ENCODE measurements around the gene SLC25A10. TPM values are rescaled to one million over a fixed set of nuclear protein-coding genes. Genes with fewer than 3 reads are reported as not detected.

SLC25A10 gene
- total and polyA plus RNA-seq, 2 of the 4 experiments (the other 2 are of a cell fraction): 14.9 to 19.0 TPM

- no peak overlapping the region for H3K23ac ChIP-seq (ENCODE audit: low read depth, low read length)
- no peak for TF ChIP-seq ELK1 (IDR thresholded peaks at IDR 0.05; ENCODE audit: borderline replicate concordance, low read depth, low read length)
- TF ChIP-seq RCOR1 (IDR thresholded peaks at IDR 0.05; ENCODE audit: insufficient replicate concordance, low read length): no peak
- TF ChIP-seq MAZ (IDR thresholded peaks at IDR 0.05; ENCODE audit: borderline replicate concordance, low read depth, low read length): no peak
- TF ChIP-seq MXI1 (IDR thresholded peaks at IDR 0.05; ENCODE audit: borderline replicate concordance, low read depth, low read length): no peak
- no peak for TF ChIP-seq POLR2A (IDR thresholded peaks at IDR 0.05; ENCODE audit: low read depth, low read length)
- no peak for TF ChIP-seq USF2 (IDR thresholded peaks at IDR 0.05; ENCODE audit: low read depth, low read length)
- TF ChIP-seq MAFK (IDR thresholded peaks at IDR 0.05; ENCODE audit: low read depth, low read length): no peak
- TF ChIP-seq BHLHE40 (IDR thresholded peaks at IDR 0.05; ENCODE audit: low read depth, low read length): no peak
- no peak for TF ChIP-seq CHD1 (IDR thresholded peaks at IDR 0.05; ENCODE audit: low read depth, low read length)
- H3K27ac ChIP-seq (ENCODE audit: insufficient read depth, low read length): no peak overlapping the region
- H3K4me1 ChIP-seq (ENCODE audit: control insufficient read depth, insufficient read depth, low read length): peaks cover 5% of the 10 kb centered on the region
- in situ Hi-C loops (cut with MboI; ENCODE audit: low sequenced_read_pairs): no loop called here
- H2BK15ac ChIP-seq (ENCODE audit: low read depth, low read length): no peak overlapping the region
- H3K9me1 ChIP-seq (ENCODE audit: insufficient read depth, low read length): peaks cover 6% of the 10 kb centered on the region; the same call in 1 of the 2 replicates
- no peak overlapping the region for H2BK120ac ChIP-seq (ENCODE audit: low read depth, low read length)
- intact Hi-C loops (cut with micrococcal nuclease): no loop called here
- DNase-seq (no peak), ATAC-seq (ENCODE audit: low read depth) (no peak)
- H2BK5ac ChIP-seq (ENCODE audit: low read depth, low read length, poor library complexity, severe bottlenecking): no peak overlapping the region
- H2AK9ac ChIP-seq (replicated peaks; ENCODE audit: low read depth, low read length, poor library complexity): no peak overlapping the region
- WGBS, 2 experiments (ENCODE audit: extremely low coverage in 2 of 2, insufficient read length in 1 of 2): 85% methylated on average over 6 of the region's 11 CpGs; no CpG with 5 or more reads in 1 of the 2 experiments
- H3K4ac ChIP-seq (ENCODE audit: low read depth, low read length): no peak overlapping the region
- H3K9ac ChIP-seq (ENCODE audit: low read depth, low read length): no peak overlapping the region
- H2AK5ac ChIP-seq (ENCODE audit: low read depth, low read length): no peak overlapping the region
- no peak overlapping the region for H4K8ac ChIP-seq (ENCODE audit: low read depth in 2 of 2, low read length in 2 of 2)
- H3K4me3 ChIP-seq (ENCODE audit: insufficient read depth, low read depth, low read length): no peak overlapping the region
- no peak overlapping the region for H3K56ac ChIP-seq (ENCODE audit: extremely low read depth, insufficient read depth, low read length)
- peaks cover 6% of the 10 kb centered on the region for H3K36me3 ChIP-seq (ENCODE audit: control insufficient read depth, insufficient read depth, low read length)
- H3K79me1 ChIP-seq (ENCODE audit: low read depth in 1 of 2, low read length in 2 of 2): peaks cover 26 to 71% of the 10 kb centered on the region in 2 experiments; a peak in 3 of 4 replicates
- H3K27me3 ChIP-seq (ENCODE audit: control insufficient read depth, insufficient read depth, low read length): no peaks in the 10 kb centered on the region
- H3K4me2 ChIP-seq (ENCODE audit: low read depth, low read length): no peak overlapping the region
- peaks cover 13% of the 10 kb centered on the region for H4K20me1 ChIP-seq (ENCODE audit: insufficient read depth, low read length)
- POLR2A ChIA-PET (ENCODE audit: unreplicated experiment): no interaction called here
- no TSS peak for BruUV-seq (replicated peaks)
- CTCF ChIA-PET: no interaction called here
- dilution Hi-C loops (cut with HindIII; ENCODE audit: low sequenced_read_pairs, unreplicated experiment): no loop called here
- H2BK20ac ChIP-seq (ENCODE audit: low read depth, low read length): no peak overlapping the region
- no peak overlapping the region for H2AFZ ChIP-seq (replicated peaks; ENCODE audit: low read length, poor library complexity)
- no peak overlapping the region for H3K18ac ChIP-seq (ENCODE audit: low read depth, low read length)
- no peak overlapping the region for H4K91ac ChIP-seq (ENCODE audit: insufficient read depth, low read depth, low read length)
- no peaks in the 10 kb centered on the region for H3K9me3 ChIP-seq (ENCODE audit: control insufficient read depth, insufficient read depth, low read length)
- no peak overlapping the region for H4K5ac ChIP-seq (ENCODE audit: low read depth, low read length)
- H3K14ac ChIP-seq (replicated peaks; ENCODE audit: low read depth, low read length): no peak overlapping the region
These were observed 31.9 kb upstream of the SLC25A10 start for GRCh38 chr17:81680150-81680549.

All from IMR-90 (cell line).